Thoracic aorta (tissue), 2 donors: ENCODE measurements around the gene TOM1L2. TPM values are rescaled to one million over a fixed set of nuclear protein-coding genes. Genes with fewer than 3 reads are reported as not detected.

ENCODE experiments used
- ATAC-seq: fragments of 150-250 bp; one replicate; pipeline ENCODE4 v1.8.0; 2017; ENCODE audit warnings: low read depth; ENCODE audit not compliant: insufficient number of reproducible peaks, low FRiP score
- DNase-seq: peaks from one replicate; pipeline ENCODE4 v3.0.0-alpha.2; 2020; ENCODE audit warnings: low spot score
- H3K27ac ChIP-seq, 2 donors: fragments of 200-600 bp; sonication (generic); 1 replicate in 1 of 2; 2 replicates in 1 of 2; pipeline ENCODE4 v1.5.1; 2016; ENCODE audit warnings: mild to moderate bottlenecking in 2 of 2, moderate library complexity in 2 of 2
- H3K27me3 ChIP-seq: fragments of 200-600 bp; sonication (generic); replicated peaks from 2 replicates; pipeline ENCODE4 v1.6.0; 2016; ENCODE audit warnings: mild to moderate bottlenecking; ENCODE audit not compliant: insufficient read depth
- H3K36me3 ChIP-seq: fragments of 200-600 bp; sonication (generic); one replicate; pipeline ENCODE4 v1.5.1; 2016
- H3K4me1 ChIP-seq, 2 donors: fragments of 200-600 bp; sonication (generic); 1 replicate in 1 of 2; 2 replicates in 1 of 2; pipeline versions ENCODE4 v1.5.1 to v1.6.0; 2016; ENCODE audit warnings: low read depth in 2 of 2, mild to moderate bottlenecking in 1 of 2; ENCODE audit not compliant: control insufficient read depth in 1 of 2
- H3K4me3 ChIP-seq: fragments of 200-600 bp; sonication (generic); 2 replicates; pipeline ENCODE4 v1.5.1; 2016; ENCODE audit warnings: mild to moderate bottlenecking
- H3K9me3 ChIP-seq: fragments of 200-600 bp; sonication (generic); 2 replicates; pipeline ENCODE4 v1.5.1; 2016
- CTCF ChIP-seq: fragments of 200-600 bp; sonication (generic); IDR thresholded peaks from one replicate; pipeline ENCODE4 v1.5.1; 2019; ENCODE audit warnings: antibody characterized with exemption
- total RNA-seq, 2 donors: library from RNA; depleted of rRNA; stranded (reverse); fragments of >200 nt; gene quantifications; one replicate each; pipeline versions ENCODE4 v1.1.0 to v1.2.3, GENCODE V29; 2016

TOM1L2 gene
- total RNA-seq, 2 donors from 2014 or later: 63.4 to 185 TPM

- no peak for TF ChIP-seq CTCF
- no peak overlapping the region for H3K4me3 ChIP-seq
- DNase-seq (no peak), ATAC-seq (no peak)
- peaks cover 13 to 18% of the 10 kb centered on the region in 2 donors for H3K4me1 ChIP-seq
- peaks cover 22% of the 10 kb centered on the region for H3K36me3 ChIP-seq
- no peaks in the 10 kb centered on the region for H3K27me3 ChIP-seq
- H3K27ac ChIP-seq: no peak overlapping the region
- H3K9me3 ChIP-seq: no peaks in the 10 kb centered on the region
These were observed 74.8 kb downstream of the TOM1L2 start for GRCh38 chr17:17897442-17897841.

- H3K27ac ChIP-seq: no peak overlapping the region
- H3K36me3 ChIP-seq: peaks cover 22% of the 10 kb centered on the region
- no peaks in the 10 kb centered on the region for H3K27me3 ChIP-seq
- no peaks in the 10 kb centered on the region for H3K9me3 ChIP-seq
- TF ChIP-seq CTCF: no peak
- no peak for ATAC-seq
- H3K4me1 ChIP-seq: peaks cover 13 to 18% of the 10 kb centered on the region in 2 donors
- no peak overlapping the region for H3K4me3 ChIP-seq
- DNase-seq: no peak
These were observed 75.5 kb downstream of the TOM1L2 start for GRCh38 chr17:17896746-17897145.

GRCh38 chr17:17893801-17894644 is 78.2 kb downstream of the TOM1L2 start:
- H3K4me1 ChIP-seq: no peaks in the 10 kb centered on the region
- no peaks in the 10 kb centered on the region for H3K27me3 ChIP-seq
- ATAC-seq: no peak
- no peak overlapping the region for H3K4me3 ChIP-seq
- no peak for DNase-seq
- TF ChIP-seq CTCF: no peak
- no peaks in the 10 kb centered on the region for H3K9me3 ChIP-seq
- H3K36me3 ChIP-seq: peaks cover 26% of the 10 kb centered on the region
- no peak overlapping the region for H3K27ac ChIP-seq

- Histone ChIP-seq H3K27me3 (no peaks in the 10 kb centered on the region), H3K36me3 (peaks cover 24% of the 10 kb centered on the region), H3K4me3 (no peak overlapping the region), H3K4me1 (no peaks in the 10 kb centered on the region), H3K27ac (no peak overlapping the region), H3K9me3 (no peaks in the 10 kb centered on the region)
- ATAC-seq: no peak
- no peak for DNase-seq
- no peak for TF ChIP-seq CTCF
These were observed 79.5 kb downstream of the TOM1L2 start for GRCh38 chr17:17892731-17893130.

GRCh38 chr17:17892009-17892408 is 80.2 kb downstream of the TOM1L2 start:
- H3K4me3 ChIP-seq: no peak overlapping the region
- no peaks in the 10 kb centered on the region for H3K9me3 ChIP-seq
- TF ChIP-seq CTCF: no peak
- no peaks in the 10 kb centered on the region for H3K27me3 ChIP-seq
- ATAC-seq: no peak
- no peak overlapping the region for H3K27ac ChIP-seq
- H3K4me1 ChIP-seq: no peaks in the 10 kb centered on the region
- DNase-seq: no peak
- H3K36me3 ChIP-seq: peaks cover 23% of the 10 kb centered on the region
